Mesenchymal stem cell (in vitro differentiated cells and primary cell): Measurements from ENCODE around the gene TGFBR2.

ENCODE experiments used
- DNase-seq: peaks from one replicate; pipeline ENCODE4 v3.0.0-alpha.2; 2013
- H2AFZ ChIP-seq: one replicate; pipeline ENCODE4 v1.6.1; 2013; ENCODE audit warnings: low read depth, mild to moderate bottlenecking, control low read depth, inconsistent platforms, low read length, moderate library complexity
- H2AK5ac ChIP-seq: 2 replicates; pipeline ENCODE4 v1.6.1; 2013; ENCODE audit warnings: low read length, moderate library complexity, mild to moderate bottlenecking, inconsistent platforms; ENCODE audit not compliant: severe bottlenecking
- H2BK120ac ChIP-seq: one replicate; pipeline ENCODE4 v1.6.1; 2013; ENCODE audit warnings: low read depth, mild to moderate bottlenecking, inconsistent platforms, low read length, moderate library complexity
- H2BK12ac ChIP-seq, 2 experiments: one replicate each; pipeline ENCODE4 v1.6.1; 2013; ENCODE audit warnings: inconsistent platforms in 2 of 2, low read length in 2 of 2, mild to moderate bottlenecking in 2 of 2, moderate library complexity in 2 of 2, control low read depth in 1 of 2
- H2BK15ac ChIP-seq: one replicate; pipeline ENCODE4 v1.6.1; 2013; ENCODE audit warnings: mild to moderate bottlenecking, low read depth, inconsistent platforms; ENCODE audit not compliant: poor library complexity, severe bottlenecking
- H2BK5ac ChIP-seq: 2 replicates; pipeline ENCODE4 v1.6.1; 2013; ENCODE audit warnings: low read depth, mild to moderate bottlenecking, low read length, control low read depth, inconsistent platforms; ENCODE audit not compliant: poor library complexity, severe bottlenecking
- H3K14ac ChIP-seq, 2 experiments: one replicate each; pipeline ENCODE4 v1.6.1; 2013; ENCODE audit warnings: inconsistent platforms in 2 of 2, low read length in 2 of 2, control low read depth in 1 of 2, mild to moderate bottlenecking in 1 of 2, moderate library complexity in 1 of 2
- H3K18ac ChIP-seq, 2 experiments: one replicate each; pipeline ENCODE4 v1.6.1; 2013; ENCODE audit warnings: inconsistent platforms in 2 of 2, low read length in 2 of 2, control low read depth in 1 of 2, low read depth in 1 of 2, mild to moderate bottlenecking in 1 of 2
- H3K23ac ChIP-seq, 2 experiments: one replicate each; pipeline ENCODE4 v1.6.1; 2013; ENCODE audit warnings: inconsistent platforms in 2 of 2, low read length in 2 of 2, mild to moderate bottlenecking in 2 of 2, moderate library complexity in 2 of 2, control low read depth in 1 of 2
- H3K27ac ChIP-seq: 2 replicates; pipeline ENCODE4 v1.5.1; 2013; ENCODE audit warnings: mild to moderate bottlenecking, moderate library complexity, low read length, control low read depth, inconsistent platforms; ENCODE audit not compliant: poor library complexity, severe bottlenecking
- H3K27me3 ChIP-seq, 2 experiments: 2 replicates each; pipeline versions ENCODE4 v1.6.1 to v1.7.0; 2013; ENCODE audit warnings: low read length in 2 of 2, mild to moderate bottlenecking in 2 of 2, moderate library complexity in 2 of 2, control low read depth in 1 of 2, inconsistent platforms in 1 of 2; ENCODE audit not compliant: control insufficient read depth in 1 of 2, insufficient read depth in 1 of 2
- H3K36me3 ChIP-seq, 2 experiments: 2 replicates each; pipeline versions ENCODE4 v1.6.1 to v1.7.0; 2013; ENCODE audit warnings: low read length in 2 of 2, control low read depth in 1 of 2, inconsistent platforms in 1 of 2, low read depth in 1 of 2, mild to moderate bottlenecking in 1 of 2; ENCODE audit not compliant: insufficient read depth in 2 of 2, control insufficient read depth in 1 of 2
- H3K4ac ChIP-seq, 2 experiments: one replicate each; pipeline ENCODE4 v1.6.1; 2013; ENCODE audit warnings: inconsistent platforms in 2 of 2, low read length in 2 of 2, mild to moderate bottlenecking in 2 of 2, moderate library complexity in 2 of 2, control low read depth in 1 of 2, low read depth in 1 of 2
- H3K4me1 ChIP-seq: 2 replicates; pipeline ENCODE4 v1.6.1; 2013; ENCODE audit warnings: low read depth, low read length, control low read depth; ENCODE audit not compliant: control insufficient read depth, insufficient read depth
- H3K4me2 ChIP-seq: 2 replicates; pipeline ENCODE4 v1.6.1; 2013; ENCODE audit warnings: low read length, mild to moderate bottlenecking, inconsistent platforms; ENCODE audit not compliant: poor library complexity, severe bottlenecking
- H3K4me3 ChIP-seq, 2 experiments: 2 replicates each; pipeline versions ENCODE4 v1.5.1 to v1.7.0; 2013; ENCODE audit warnings: low read length in 2 of 2, mild to moderate bottlenecking in 2 of 2, control low read depth in 1 of 2, low read depth in 1 of 2; ENCODE audit not compliant: insufficient read depth in 1 of 2
- H3K79me1 ChIP-seq: replicated peaks from 2 replicates; pipeline ENCODE4 v1.6.1; 2013; ENCODE audit warnings: mild to moderate bottlenecking, control low read depth, low read length, inconsistent platforms; ENCODE audit not compliant: poor library complexity, severe bottlenecking
- H3K9ac ChIP-seq: 2 replicates; pipeline ENCODE4 v1.7.0; 2013; ENCODE audit warnings: mild to moderate bottlenecking, low read length, moderate library complexity
- H3K9me3 ChIP-seq: 2 replicates; pipeline ENCODE4 v1.7.0; 2013; ENCODE audit warnings: mild to moderate bottlenecking, low read length; ENCODE audit not compliant: control insufficient read depth
- H4K8ac ChIP-seq: one replicate; pipeline ENCODE4 v1.6.1; 2013; ENCODE audit warnings: inconsistent platforms, mild to moderate bottlenecking, low read length, moderate library complexity
- H4K91ac ChIP-seq: one replicate; pipeline ENCODE4 v1.6.1; 2013; ENCODE audit warnings: mild to moderate bottlenecking, low read length, inconsistent platforms
- WGBS: methylation state at CpG from one replicate; pipeline ENCODE4 v1.1.7; 2013; ENCODE audit warnings: mixed read lengths; 5-methylcytosine and 5-hydroxymethylcytosine counted together

The TGFBR2 gene

GRCh38 chr3:30677347-30677685, 70.9 kb downstream of the TGFBR2 start:
- H3K36me3 ChIP-seq: peaks cover 20 to 85% of the 10 kb centered on the region in 2 experiments
- H3K18ac ChIP-seq: no peak overlapping the region
- H3K14ac ChIP-seq: no peak overlapping the region
- no peak for DNase-seq
- H3K4me1 ChIP-seq: peaks cover 2% of the 10 kb centered on the region
- no peak overlapping the region for H4K91ac ChIP-seq
- no peak overlapping the region for H3K23ac ChIP-seq
- no peak overlapping the region for H3K9ac ChIP-seq
- no peak overlapping the region for H2AK5ac ChIP-seq
- no peak overlapping the region for H3K4me2 ChIP-seq
- no peak overlapping the region for H2BK15ac ChIP-seq
- H3K4me3 ChIP-seq: no peak overlapping the region
- H4K8ac ChIP-seq: no peak overlapping the region
- no peak overlapping the region for H2AFZ ChIP-seq
- no peaks in the 10 kb centered on the region for H3K27me3 ChIP-seq
- WGBS: 82% methylated on average over 6 of the region's 8 CpGs
- no peaks in the 10 kb centered on the region for H3K9me3 ChIP-seq
- peaks cover 30% of the 10 kb centered on the region for H3K79me1 ChIP-seq
- H3K27ac ChIP-seq: no peak overlapping the region
- H3K4ac ChIP-seq: no peak overlapping the region
- no peak overlapping the region for H2BK12ac ChIP-seq
- no peak overlapping the region for H2BK5ac ChIP-seq
- H2BK120ac ChIP-seq: no peak overlapping the region

- peak overlapping the region; percentile 47 for H2AFZ ChIP-seq
- H3K4me2 ChIP-seq: no peak overlapping the region
- H3K27me3 ChIP-seq: no peaks in the 10 kb centered on the region
- H2BK15ac ChIP-seq: no peak overlapping the region
- no peak overlapping the region for H4K8ac ChIP-seq
- H4K91ac ChIP-seq: no peak overlapping the region
- H2BK12ac ChIP-seq: peak overlapping the region in 1 of 2 experiments; percentile 77
- no peak overlapping the region for H2BK120ac ChIP-seq
- H3K9ac ChIP-seq: no peak overlapping the region
- H3K18ac ChIP-seq: peak overlapping the region; percentile 1 to 21
- H3K4ac ChIP-seq: peak overlapping the region in 1 of 2 experiments; percentile 53
- no peak overlapping the region for H3K4me3 ChIP-seq
- DNase-seq: no peak
- H3K23ac ChIP-seq: no peak overlapping the region
- peak overlapping the region in 1 of 2 experiments; percentile 63 for H3K14ac ChIP-seq
- H3K27ac ChIP-seq: no peak overlapping the region
- H3K79me1 ChIP-seq: peaks cover 38% of the 10 kb centered on the region
- no peak overlapping the region for H2AK5ac ChIP-seq
- no peak overlapping the region for H2BK5ac ChIP-seq
- no peaks in the 10 kb centered on the region for H3K9me3 ChIP-seq
- peaks cover 3% of the 10 kb centered on the region for H3K4me1 ChIP-seq
- peaks cover 19 to 85% of the 10 kb centered on the region in 2 experiments for H3K36me3 ChIP-seq
Observed at GRCh38 chr3:30679045-30679444, 72.6 kb downstream of the TGFBR2 start.

GRCh38 chr3:30680789-30681648, 74.6 kb downstream of the TGFBR2 start:
- H3K14ac ChIP-seq: no peak overlapping the region
- no peaks in the 10 kb centered on the region for H3K27me3 ChIP-seq
- no peak overlapping the region for H2BK12ac ChIP-seq
- H2BK15ac ChIP-seq: peak overlapping the region; percentile 90
- H3K23ac ChIP-seq: no peak overlapping the region
- peak overlapping the region; percentile 54 to 73 for H3K4ac ChIP-seq
- DNase-seq: peak; percentile 68
- no peak overlapping the region for H2AFZ ChIP-seq
- no peak overlapping the region for H3K27ac ChIP-seq
- peak overlapping the region; percentile 84 for H4K8ac ChIP-seq
- H3K9ac ChIP-seq: peak overlapping the region; percentile 78
- H4K91ac ChIP-seq: peak overlapping the region; percentile 65
- no peak overlapping the region for H3K4me2 ChIP-seq
- H2AK5ac ChIP-seq: no peak overlapping the region
- H3K79me1 ChIP-seq: peaks cover 32% of the 10 kb centered on the region
- H3K4me1 ChIP-seq: peaks cover 3% of the 10 kb centered on the region
- 38% methylated on average over 16 of the region's 18 CpGs for WGBS
- peak overlapping the region; percentile 40 for H2BK120ac ChIP-seq
- H3K36me3 ChIP-seq: peaks cover 11 to 85% of the 10 kb centered on the region in 2 experiments
- H3K4me3 ChIP-seq: peak overlapping the region in 1 of 2 experiments; percentile 34
- H3K9me3 ChIP-seq: no peaks in the 10 kb centered on the region
- peak overlapping the region; percentile 52 to 95 for H3K18ac ChIP-seq
- H2BK5ac ChIP-seq: no peak overlapping the region

- H3K9me3 ChIP-seq: no peaks in the 10 kb centered on the region
- peak overlapping the region; percentile 66 for H4K8ac ChIP-seq
- H3K79me1 ChIP-seq: peaks cover 30% of the 10 kb centered on the region
- no peak overlapping the region for H3K14ac ChIP-seq
- no peak overlapping the region for H4K91ac ChIP-seq
- H3K4me2 ChIP-seq: no peak overlapping the region
- H3K23ac ChIP-seq: no peak overlapping the region
- H3K27ac ChIP-seq: no peak overlapping the region
- peak overlapping the region; percentile 78 for H3K9ac ChIP-seq
- H3K36me3 ChIP-seq: peaks cover 8 to 84% of the 10 kb centered on the region in 2 experiments
- peak; percentile 56 for DNase-seq
- H2BK120ac ChIP-seq: peak overlapping the region; percentile 40
- peak overlapping the region; percentile 54 to 73 for H3K4ac ChIP-seq
- peak overlapping the region in 1 of 2 experiments; percentile 34 for H3K4me3 ChIP-seq
- no peaks in the 10 kb centered on the region for H3K27me3 ChIP-seq
- H2BK12ac ChIP-seq: no peak overlapping the region
- H2AFZ ChIP-seq: no peak overlapping the region
- no peak overlapping the region for H2AK5ac ChIP-seq
- WGBS: 9% methylated on average over 6 of the region's 6 CpGs
- peak overlapping the region; percentile 16 to 29 for H3K18ac ChIP-seq
- no peak overlapping the region for H2BK5ac ChIP-seq
- H2BK15ac ChIP-seq: peak overlapping the region; percentile 26
- H3K4me1 ChIP-seq: peaks cover 3% of the 10 kb centered on the region
Observed at GRCh38 chr3:30681649-30682211, 75.3 kb downstream of the TGFBR2 start.
